ENCODE results near the gene ABO. TPM values are rescaled to one million over a fixed set of nuclear protein-coding genes. Genes with fewer than 3 reads are reported as not detected.

The ABO gene
- total RNA-seq, 1 experiment from 2014 or later: 0.37 TPM

GRCh38 chr9:133256686-133257091 is 18.3 kb downstream of the ABO start:
- Histone ChIP-seq H2BK12ac (ENCODE audit: insufficient read length, low read depth, low read length) (no peak overlapping the region), H3K4ac (ENCODE audit: low read depth, low read length) (no peak overlapping the region), H2AFZ (ENCODE audit: low read length) (no peak overlapping the region), H4K91ac (ENCODE audit: insufficient read length, low read depth, low read length) (no peak overlapping the region), H3K79me2 (ENCODE audit: insufficient read depth, low read length) (no peaks in the 10 kb centered on the region), H3K56ac (ENCODE audit: insufficient read length, low read depth, low read length) (no peak overlapping the region), H3K27me3 (ENCODE audit: insufficient read depth, low read length) (no peaks in the 10 kb centered on the region), H4K5ac (ENCODE audit: insufficient read length, low read depth, low read length) (no peak overlapping the region), H2AK5ac (ENCODE audit: insufficient read length, low read length) (no peak overlapping the region), H4K8ac (replicated peaks; ENCODE audit: insufficient read length, low read depth, low read length) (no peak overlapping the region), H3K23me2 (ENCODE audit: insufficient read length, low read depth, low read length, poor library complexity, severe bottlenecking) (no peaks in the 10 kb centered on the region), H3K4me2 (ENCODE audit: insufficient read depth, insufficient read length, low read length) (no peak overlapping the region), H2BK20ac (ENCODE audit: low read depth, low read length, poor library complexity, severe bottlenecking) (no peak overlapping the region), H3K79me1 (ENCODE audit: insufficient read depth, low read depth, low read length, poor library complexity, severe bottlenecking) (no peaks in the 10 kb centered on the region), H3K14ac (ENCODE audit: insufficient read depth, low read length) (no peak overlapping the region; the same call in 1 of the 2 replicates), H3K4me1 (ENCODE audit: insufficient read depth, low read length) (no peaks in the 10 kb centered on the region), H3K9me3 (ENCODE audit: control insufficient read depth, low read depth, low read length) (no peaks in the 10 kb centered on the region), H3K27ac (ENCODE audit: insufficient read length, low read depth, low read length) (no peak overlapping the region), H2BK5ac (ENCODE audit: insufficient read length, low read length) (no peak overlapping the region), H2BK120ac (ENCODE audit: low read depth, low read length, poor library complexity, severe bottlenecking) (no peak overlapping the region), H3T11ph (ENCODE audit: low read length) (no peak overlapping the region), H4K20me1 (ENCODE audit: control insufficient read depth, insufficient read depth, insufficient read length) (no peaks in the 10 kb centered on the region), H3K9ac (ENCODE audit: extremely low read depth, insufficient read length, low read length) (no peak overlapping the region), H3K18ac (ENCODE audit: insufficient read length, low read depth, low read length) (no peak overlapping the region), H2BK15ac (ENCODE audit: low read depth, low read length) (no peak overlapping the region), H3K23ac (ENCODE audit: insufficient read length, low read depth, low read length) (no peak overlapping the region)
- H3K27ac Mint-ChIP-seq: peak overlapping the region in 1 of 3 experiments; percentile 57; a peak in 1 of 7 replicates
- no peaks in the 10 kb centered on the region for H3K9me3 Mint-ChIP-seq
- no peak for DNase-seq
- H3K27me3 Mint-ChIP-seq (ENCODE audit: low read depth): peaks cover 25% of the 10 kb centered on the region
- H3K36me3 Mint-ChIP-seq (ENCODE audit: insufficient read depth in 1 of 3, low read depth in 3 of 3): no peaks in the 10 kb centered on the region
- WGBS (ENCODE audit: extremely low coverage, insufficient read length, low lambda C conversion rate): no CpG with 5 or more reads among the region's 10 CpGs
- H3K4me3 Mint-ChIP-seq: no peak overlapping the region; a peak in 1 of 5 replicates
- peaks cover 11 to 13% of the 10 kb centered on the region in 2 experiments for H3K4me1 Mint-ChIP-seq
- TF ChIP-seq CTCF (conservative IDR thresholded peaks at IDR 0.05): no peak

All from H9 (cell line).